ENCODE data around the gene CD69.

- TF ChIP-seq EZH2 (IDR thresholded peaks at IDR 0.05; ENCODE audit: borderline replicate concordance, insufficient read depth, low read depth, low read length, poor library complexity, severe bottlenecking): no peak
- TF ChIP-seq CTCF (IDR thresholded peaks at IDR 0.05): no peak
Measured at GRCh38 chr12:9731797-9732196, 28.9 kb downstream of the CD69 start.
